Measurements from ENCODE around the gene HEXD. TPM values are rescaled to one million over a fixed set of nuclear protein-coding genes. Genes with fewer than 3 reads are reported as not detected.
A peak's percentile ranks its signal among the peaks of the same experiment; 100 is the strongest.

The HEXD gene
- total and polyA plus RNA-seq, 2 of the 8 experiments (the other 6 are each of a cell fraction or from before 2014, with no cell fraction given), result 20.6 to 21.8 TPM

- no peaks in the 10 kb centered on the region for H3K23me2 ChIP-seq (ENCODE audit: low read depth, low read length)
- peak overlapping the region; percentile 30 for H4K91ac ChIP-seq (replicated peaks; ENCODE audit: insufficient read length, low read length)
- no peaks in the 10 kb centered on the region for H3K79me1 ChIP-seq (ENCODE audit: low read depth, low read length)
- H2BK5ac ChIP-seq (ENCODE audit: low read depth, low read length), result no peak overlapping the region
- TF ChIP-seq GTF2F1 (IDR thresholded peaks at IDR 0.05; ENCODE audit: borderline replicate concordance, low read depth, low read length), result no peak
- TF ChIP-seq ATF3 (IDR thresholded peaks at IDR 0.05; ENCODE audit: insufficient read depth, low read depth, low read length), result no peak
- no peak for TF ChIP-seq FOSL1 (IDR thresholded peaks at IDR 0.05; ENCODE audit: insufficient read depth, low read depth, low read length)
- TF ChIP-seq MAFK (IDR thresholded peaks at IDR 0.05; ENCODE audit: low read depth, low read length), result no peak
- TF ChIP-seq GABPA (IDR thresholded peaks at IDR 0.05; ENCODE audit: borderline replicate concordance, insufficient read depth, low read length), result no peak
- TF ChIP-seq BACH1 (IDR thresholded peaks at IDR 0.05; ENCODE audit: low read length), result no peak
- TF ChIP-seq SIN3A (conservative IDR thresholded peaks at IDR 0.05 in 1 of 2, IDR thresholded peaks at IDR 0.05 in 1 of 2; ENCODE audit: low read depth in 1 of 2, low read length in 2 of 2), result no peak
- TF ChIP-seq POLR2A (IDR thresholded peaks at IDR 0.05; ENCODE audit: control extremely low read depth in 1 of 2, low read depth in 2 of 2, low read length in 2 of 2), result no peak
- no peak for TF ChIP-seq JUN (IDR thresholded peaks at IDR 0.05; ENCODE audit: low read depth, low read length)
- H3K4me1 ChIP-seq (replicated peaks in 1 of 4; ENCODE audit: control insufficient read depth in 3 of 4, insufficient read depth in 4 of 4, low read length in 3 of 4), result peaks cover 0 to 9% (median 5%) of the 10 kb centered on the region in 4 experiments; a peak in 5 of 7 replicates
- H2BK15ac ChIP-seq (ENCODE audit: low read length), result no peak overlapping the region
- H3K27me3 ChIP-seq (replicated peaks in 1 of 4; ENCODE audit: control insufficient read depth in 3 of 4, extremely low read depth in 1 of 4, insufficient read depth in 3 of 4, low read length in 3 of 4), result no peaks in the 10 kb centered on the region; a peak in 2 of 7 replicates
- peaks cover 0 to 3% of the 10 kb centered on the region in 2 experiments for H4K20me1 ChIP-seq (replicated peaks in 1 of 2; ENCODE audit: control insufficient read depth in 1 of 2, insufficient read depth in 2 of 2, low read length in 2 of 2)
- H3K9me3 ChIP-seq (ENCODE audit: insufficient read depth in 2 of 2, low read depth in 1 of 2, low read length in 1 of 2), result no peaks in the 10 kb centered on the region
- H2BK20ac ChIP-seq (ENCODE audit: low read length), result no peak overlapping the region
- no peak for DNase-seq (ENCODE audit: low read depth in 1 of 2, low spot score in 2 of 2)
- no peak overlapping the region for H2AFZ ChIP-seq (ENCODE audit: low read length)
- no peak overlapping the region for H3K18ac ChIP-seq (ENCODE audit: extremely low read depth, low read length)
- ChIA-PET POLR2A (ENCODE audit: partially characterized antibody) (interaction anchor here (0.7 to 2.9 kb wide), 4 partner anchors 9 to 35 kb away, joined by 3 to 14 read pairs (median 3); no protein-coding TSS in a partner anchor), CTCF (ENCODE audit: partially characterized antibody) (interaction anchor here (0.9 to 1.4 kb wide), 8 partner anchors 10 to 169 kb away, joined by 3 to 6 read pairs (median 4); no protein-coding TSS in a partner anchor)
- H3K79me2 ChIP-seq (ENCODE audit: control insufficient read depth in 1 of 2, insufficient read depth in 2 of 2, low read length in 2 of 2), result no peaks in the 10 kb centered on the region
- no peak overlapping the region for H3K4me3 ChIP-seq (ENCODE audit: extremely low read depth in 1 of 4, insufficient read depth in 2 of 4, low read depth in 3 of 4, low read length in 4 of 4)
- H4K8ac ChIP-seq (ENCODE audit: extremely low read depth, insufficient read depth, low read length), result peak overlapping the region; percentile 36
- no peak overlapping the region for H3K4ac ChIP-seq (replicated peaks; ENCODE audit: insufficient read length, low read depth, low read length)
- no peak overlapping the region for H4K5ac ChIP-seq (ENCODE audit: insufficient read length, low read depth, low read length)
- H3K56ac ChIP-seq (replicated peaks; ENCODE audit: insufficient read length, low read depth, low read length), result no peak overlapping the region
- H3K27ac ChIP-seq (ENCODE audit: low read depth, low read length), result no peak overlapping the region
- H3K23ac ChIP-seq (ENCODE audit: insufficient read length), result no peak overlapping the region
- no peak overlapping the region for H3K14ac ChIP-seq (ENCODE audit: insufficient read length)
- H3K4me2 ChIP-seq (ENCODE audit: insufficient read depth in 1 of 2, low read depth in 2 of 2, low read length in 2 of 2), result no peak overlapping the region
- no peak overlapping the region for H2BK120ac ChIP-seq (replicated peaks; ENCODE audit: low read depth, low read length)
- no peaks in the 10 kb centered on the region for H3K36me3 ChIP-seq (ENCODE audit: control insufficient read depth in 2 of 4, insufficient read depth in 4 of 4, low read length in 3 of 4)
- H2AK5ac ChIP-seq (ENCODE audit: low read depth, low read length), result no peak overlapping the region
- no peak overlapping the region for H2BK12ac ChIP-seq (ENCODE audit: low read depth, low read length)
- no peak overlapping the region for H3K9ac ChIP-seq (replicated peaks in 1 of 4; ENCODE audit: extremely low read depth in 1 of 4, low read depth in 3 of 4, low read length in 3 of 4)
- WGBS, 2 experiments (ENCODE audit: extremely low coverage in 1 of 2, insufficient coverage in 1 of 2, insufficient read length in 1 of 2, insufficient replicate concordance in 2 of 2, low coverage in 1 of 2, low lambda C conversion rate in 2 of 2, missing lambda C conversion rate in 1 of 2), result 88% methylated on average over 19 of the region's 22 CpGs; no CpG with 5 or more reads in 1 of the 2 experiments
- FAIRE-seq, result no peak
Measured at GRCh38 chr17:82384051-82384729, 34.0 kb upstream of the HEXD start.
